Measurements from ENCODE around the gene ABCC1. TPM values are rescaled to one million over a fixed set of nuclear protein-coding genes. Genes with fewer than 3 reads are reported as not detected.
A peak's percentile ranks its signal among the peaks of the same experiment; 100 is the strongest.
"Not testable (repeated sequence)": the region's sequence is repeated elsewhere in the genome, so short reads cannot be mapped to it uniquely, and the experiment has no call there.

ABCC1 gene
- total RNA-seq, 1 donor = 46.2 TPM

GRCh38 chr16:15952265-15952711 lies 2.9 kb downstream of the ABCC1 start:
- DNase-seq (ENCODE audit: low read depth) = no peak
- peak overlapping the region; percentile 40 for H3K4me3 ChIP-seq (ENCODE audit: low read depth, low read length)
- TF ChIP-seq CTCF (IDR thresholded peaks at IDR 0.05; ENCODE audit: insufficient read depth, low read length) = no peak

- no peak for DNase-seq (ENCODE audit: low read depth)
- no peak for TF ChIP-seq CTCF (IDR thresholded peaks at IDR 0.05; ENCODE audit: insufficient read depth, low read length)
- no peak overlapping the region for H3K4me3 ChIP-seq (ENCODE audit: low read depth, low read length)
Measured at GRCh38 chr16:15953477-15953876, 4.1 kb downstream of the ABCC1 start.

- DNase-seq (ENCODE audit: low read depth) = no peak
- no peak for TF ChIP-seq CTCF (IDR thresholded peaks at IDR 0.05; ENCODE audit: insufficient read depth, low read length)
- no peak overlapping the region for H3K4me3 ChIP-seq (ENCODE audit: low read depth, low read length)
Measured at GRCh38 chr16:15953929-15954813, 4.8 kb downstream of the ABCC1 start.

- no peak overlapping the region for H3K4me3 ChIP-seq (ENCODE audit: low read depth, low read length)
- TF ChIP-seq CTCF (IDR thresholded peaks at IDR 0.05; ENCODE audit: insufficient read depth, low read length) = no peak
- DNase-seq (ENCODE audit: low read depth) = peak; percentile 44
Measured at GRCh38 chr16:15954814-15955151, 5.4 kb downstream of the ABCC1 start.

GRCh38 chr16:15955425-15955824 lies 6.0 kb downstream of the ABCC1 start:
- DNase-seq (ENCODE audit: low read depth) = no peak
- no peak overlapping the region for H3K4me3 ChIP-seq (ENCODE audit: low read depth, low read length)
- no peak for TF ChIP-seq CTCF (IDR thresholded peaks at IDR 0.05; ENCODE audit: insufficient read depth, low read length)

GRCh38 chr16:15956106-15956505 lies 6.7 kb downstream of the ABCC1 start:
- not testable (repeated sequence) for H3K4me3 ChIP-seq (ENCODE audit: low read depth, low read length); DNase-seq (ENCODE audit: low read depth)

- DNase-seq (ENCODE audit: low read depth) = no peak
- TF ChIP-seq CTCF (IDR thresholded peaks at IDR 0.05; ENCODE audit: insufficient read depth, low read length) = no peak
Measured at GRCh38 chr16:15958703-15959348, 9.4 kb downstream of the ABCC1 start.

More at GRCh38 chr16:15958703-15959348, 9.4 kb downstream of the ABCC1 start:
- no peak overlapping the region for H3K4me3 ChIP-seq (ENCODE audit: low read depth, low read length)
